HG02763 (cell line): ENCODE results near the gene DCDC2B.
A peak's percentile ranks its signal among the peaks of the same experiment; 100 is the strongest.
"Not testable (repeated sequence)": the region's sequence is repeated elsewhere in the genome, so short reads cannot be mapped to it uniquely, and the experiment has no call there.

Experiments
- ATAC-seq: cut with Tn5 transposase; IDR thresholded peaks from one replicate; pipeline ENCODE4 v1.9.1; 2021; ENCODE audit warnings: mild to moderate bottlenecking, moderate library complexity; ENCODE audit not compliant: unreplicated experiment

The DCDC2B gene

DNA sequence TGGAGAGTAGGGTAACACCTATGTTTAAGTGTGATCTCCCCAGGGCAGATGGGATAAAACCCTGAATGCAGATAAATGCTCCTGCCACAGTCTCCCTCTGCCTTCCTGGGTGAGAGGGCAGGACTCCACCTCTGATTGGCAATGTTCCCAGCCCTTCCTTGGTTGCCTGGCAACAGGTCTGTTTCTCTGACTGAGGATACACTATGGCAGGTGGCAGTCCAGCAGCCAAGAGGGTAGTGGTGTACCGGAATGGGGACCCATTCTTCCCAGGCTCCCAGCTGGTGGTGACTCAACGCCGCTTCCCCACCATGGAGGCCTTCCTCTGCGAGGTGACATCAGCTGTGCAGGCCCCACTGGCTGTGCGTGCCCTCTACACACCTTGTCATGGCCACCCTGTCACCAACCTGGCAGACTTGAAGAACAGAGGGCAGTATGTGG lies at the start of gene DCDC2B:
DCDC2B (plus strand) TSS at position 199 of the 438 bp plus-strand sequence; CDS start at position 204, 5 bp downstream.
- no peak for ATAC-seq

DNA sequence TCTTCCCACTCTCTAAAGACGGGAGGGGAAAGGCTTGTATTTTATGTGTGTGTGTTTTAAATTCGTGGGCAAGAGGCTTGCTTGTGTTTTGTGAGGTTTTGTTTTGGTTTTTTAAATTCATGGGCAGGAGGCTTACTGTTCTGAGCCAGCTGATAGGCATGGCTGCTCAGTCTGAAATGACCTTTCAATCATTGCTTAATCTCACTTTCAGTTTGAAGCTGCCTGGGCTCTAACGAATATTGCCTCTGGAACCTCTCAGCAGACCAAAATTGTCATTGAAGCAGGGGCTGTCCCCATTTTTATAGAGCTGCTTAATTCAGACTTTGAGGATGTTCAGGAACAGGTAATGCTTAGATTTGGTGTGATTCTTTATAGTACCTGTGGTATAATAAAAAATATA lies 49.7 kb upstream of the DCDC2B start:
- ATAC-seq = no peak

DNA sequence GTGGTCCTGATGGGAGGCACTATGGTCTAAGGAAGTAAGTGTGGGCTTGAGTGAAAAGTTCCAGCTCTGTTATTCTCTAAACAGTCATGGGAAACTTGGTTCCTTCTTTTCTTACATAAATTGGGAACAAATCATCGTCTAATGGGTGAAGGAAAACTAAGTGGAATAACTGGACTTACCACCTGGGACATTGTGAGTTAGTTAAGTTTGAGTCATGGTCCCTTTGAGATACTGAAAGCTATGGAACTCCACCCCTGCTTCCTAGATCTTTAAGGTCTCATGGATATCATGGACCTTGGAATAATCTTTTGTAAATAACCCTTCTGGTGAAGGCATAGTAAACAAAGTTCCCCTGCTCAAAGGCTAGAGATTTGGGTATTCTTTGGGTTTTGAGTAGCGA lies 45.5 kb upstream of the DCDC2B start:
- no peak for ATAC-seq

DNA sequence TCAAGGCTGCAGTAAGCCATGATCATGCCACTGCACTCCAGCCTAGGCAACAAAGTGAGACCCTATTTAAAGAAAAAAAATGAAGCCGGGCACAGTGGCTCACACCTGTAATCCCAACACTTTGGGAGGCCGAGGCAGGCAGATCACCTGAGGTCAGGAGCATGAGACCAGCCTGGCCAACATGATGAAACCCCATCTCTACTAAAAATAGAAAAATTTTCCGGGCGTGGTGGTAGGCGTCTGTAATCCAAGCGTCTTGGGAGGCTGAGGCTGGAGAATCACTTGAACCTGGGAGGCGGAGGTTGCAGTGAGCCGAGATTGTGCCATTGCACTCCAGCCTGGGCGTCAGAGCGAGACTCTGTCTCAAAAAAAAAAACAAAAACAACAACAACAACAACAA lies 43.3 kb upstream of the DCDC2B start:
- ATAC-seq = not testable (repeated sequence)

DNA sequence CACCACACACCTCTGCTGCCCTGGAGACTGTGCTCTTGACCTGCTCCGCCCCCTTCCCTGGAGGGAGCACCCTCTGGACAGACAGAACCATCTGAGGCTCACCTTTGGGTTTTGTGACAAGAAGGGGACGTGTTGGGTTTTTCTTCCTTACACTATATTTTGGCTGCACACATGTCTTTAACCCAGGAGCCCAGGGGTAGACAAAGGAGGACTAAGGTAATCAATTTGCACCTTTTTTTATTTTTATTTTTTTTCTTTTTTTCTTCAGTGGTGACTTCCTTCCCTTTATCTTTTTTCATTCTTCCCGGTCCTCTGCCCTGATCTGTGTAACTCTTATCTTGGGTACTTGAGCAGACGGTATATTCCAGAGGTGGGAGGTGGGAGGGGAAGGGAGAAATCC lies 37.9 kb upstream of the DCDC2B start:
- no peak for ATAC-seq

DNA sequence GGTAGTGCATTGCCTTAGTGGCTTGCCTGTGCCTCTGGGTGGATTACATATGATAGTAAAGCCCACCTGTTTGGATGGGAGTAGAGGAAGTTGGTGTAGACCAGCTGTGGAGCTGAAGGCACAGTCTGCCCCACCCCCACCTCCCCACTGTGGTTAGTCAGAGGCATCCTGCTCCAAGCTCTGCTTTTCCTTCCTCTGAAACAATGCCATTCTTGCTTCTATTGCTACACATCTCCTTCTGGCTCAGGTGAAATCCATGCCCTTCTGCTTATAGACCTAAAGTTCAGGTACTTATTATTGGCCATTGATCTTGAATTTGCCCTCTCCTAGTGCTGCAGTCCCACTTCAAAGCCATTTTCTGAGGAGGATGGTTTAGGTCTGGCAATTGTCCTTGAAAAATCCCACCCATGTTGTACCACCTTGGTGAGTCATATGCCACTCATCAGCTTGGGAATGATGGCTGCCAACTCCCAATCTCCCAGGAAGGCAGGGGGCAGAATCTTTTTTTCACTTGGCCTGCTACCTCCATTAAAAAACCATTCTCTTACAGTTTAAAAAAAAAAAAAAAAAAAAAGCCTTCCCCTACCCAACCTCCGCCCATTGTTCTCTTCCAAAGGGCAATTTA lies 36.2 kb upstream of the DCDC2B start:
- ATAC-seq = no peak

DNA sequence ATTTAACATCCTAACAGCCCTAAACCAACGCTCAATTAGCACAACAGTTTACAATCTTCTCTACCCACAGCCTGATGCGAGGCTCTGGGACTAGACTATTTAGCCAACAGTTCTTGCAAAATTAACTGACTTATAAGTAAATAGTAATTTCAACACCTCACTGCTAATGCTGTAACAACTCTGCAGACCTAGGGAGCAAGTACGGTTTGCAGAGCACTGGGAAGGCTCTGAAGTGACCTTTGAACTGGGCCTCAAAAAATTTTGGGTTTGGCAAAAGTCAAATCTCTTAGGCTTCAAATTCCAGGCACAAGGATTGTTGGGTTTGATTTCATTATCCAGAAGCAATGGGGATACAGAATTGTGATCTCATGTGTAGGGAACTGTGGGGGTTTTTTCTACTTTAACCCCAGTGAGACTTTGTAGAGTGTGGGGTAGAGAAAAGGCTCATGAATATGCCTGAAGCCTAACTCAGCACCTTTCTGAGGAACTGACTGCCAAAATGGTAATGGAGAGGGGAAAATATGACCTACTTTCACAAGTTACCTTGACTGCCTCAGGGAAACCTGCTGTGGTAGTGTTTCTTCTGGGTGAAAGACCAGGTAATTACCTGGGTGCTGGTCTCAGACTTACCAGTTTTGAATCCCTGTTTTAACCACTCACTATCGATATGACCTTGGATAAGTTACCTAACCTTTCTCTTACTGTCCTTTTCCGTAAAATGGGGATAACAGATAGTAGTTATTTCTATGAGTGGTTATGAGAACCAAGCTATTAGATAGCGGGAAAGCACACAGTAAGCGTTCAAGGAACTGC lies 30.3 kb upstream of the DCDC2B start:
- ATAC-seq = no peak

DNA sequence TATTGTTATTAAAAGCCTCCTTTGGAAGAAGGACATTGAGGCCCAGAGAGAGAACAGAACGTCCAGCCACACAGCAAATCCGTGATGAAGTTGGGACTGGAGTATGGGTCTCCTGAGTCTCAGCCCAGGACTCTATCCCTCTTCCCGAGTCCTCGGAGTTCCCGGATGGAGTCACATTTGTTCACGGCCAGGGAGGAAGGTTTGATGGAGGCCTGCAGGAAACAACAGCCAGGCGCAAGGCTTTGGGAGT lies 29.8 kb upstream of the DCDC2B start:
- no peak for ATAC-seq

DNA sequence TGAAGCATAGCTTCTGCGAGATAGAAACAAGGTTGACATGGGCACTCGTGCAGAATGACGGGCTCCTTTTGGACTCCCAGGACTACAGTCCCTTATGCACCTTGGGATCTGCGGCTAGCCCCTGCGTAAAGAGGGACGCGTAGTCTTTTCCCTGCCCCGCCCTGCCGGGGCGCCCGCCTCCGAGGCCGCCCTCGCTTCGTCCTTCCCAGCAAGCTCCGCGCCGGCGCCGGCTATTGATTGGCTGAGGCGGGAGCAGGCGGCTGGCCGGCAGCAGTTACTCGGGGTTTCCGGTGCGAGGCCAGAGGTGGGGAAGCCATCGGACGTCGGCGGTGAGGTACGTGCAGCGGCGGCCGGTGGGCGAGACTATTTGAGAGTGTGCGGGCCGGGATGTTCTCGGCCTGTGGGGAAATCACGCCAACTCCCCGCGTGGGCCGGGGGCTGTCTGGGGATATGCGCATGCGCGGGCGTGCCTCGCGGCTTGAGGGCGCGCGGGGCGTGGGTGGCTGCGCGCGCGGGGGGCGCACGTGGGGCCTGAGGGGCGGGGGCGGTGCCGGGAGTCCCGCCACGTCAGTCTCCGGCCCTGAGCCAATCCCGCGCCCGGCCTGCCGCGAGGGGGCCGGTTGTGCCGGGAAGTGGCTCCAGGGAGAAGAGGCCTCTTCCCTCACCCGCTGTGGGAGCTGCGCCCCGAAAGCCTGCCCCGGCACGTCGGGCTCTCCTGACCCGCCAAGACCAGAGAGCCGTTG lies 29.3 kb upstream of the DCDC2B start, which contains the start of gene TXLNA:
TXLNA (plus strand) TSS at position 233 of the 743 bp plus-strand sequence. CDS start 671 bp downstream, outside the sequence.
- ATAC-seq = peak; percentile 75

DNA sequence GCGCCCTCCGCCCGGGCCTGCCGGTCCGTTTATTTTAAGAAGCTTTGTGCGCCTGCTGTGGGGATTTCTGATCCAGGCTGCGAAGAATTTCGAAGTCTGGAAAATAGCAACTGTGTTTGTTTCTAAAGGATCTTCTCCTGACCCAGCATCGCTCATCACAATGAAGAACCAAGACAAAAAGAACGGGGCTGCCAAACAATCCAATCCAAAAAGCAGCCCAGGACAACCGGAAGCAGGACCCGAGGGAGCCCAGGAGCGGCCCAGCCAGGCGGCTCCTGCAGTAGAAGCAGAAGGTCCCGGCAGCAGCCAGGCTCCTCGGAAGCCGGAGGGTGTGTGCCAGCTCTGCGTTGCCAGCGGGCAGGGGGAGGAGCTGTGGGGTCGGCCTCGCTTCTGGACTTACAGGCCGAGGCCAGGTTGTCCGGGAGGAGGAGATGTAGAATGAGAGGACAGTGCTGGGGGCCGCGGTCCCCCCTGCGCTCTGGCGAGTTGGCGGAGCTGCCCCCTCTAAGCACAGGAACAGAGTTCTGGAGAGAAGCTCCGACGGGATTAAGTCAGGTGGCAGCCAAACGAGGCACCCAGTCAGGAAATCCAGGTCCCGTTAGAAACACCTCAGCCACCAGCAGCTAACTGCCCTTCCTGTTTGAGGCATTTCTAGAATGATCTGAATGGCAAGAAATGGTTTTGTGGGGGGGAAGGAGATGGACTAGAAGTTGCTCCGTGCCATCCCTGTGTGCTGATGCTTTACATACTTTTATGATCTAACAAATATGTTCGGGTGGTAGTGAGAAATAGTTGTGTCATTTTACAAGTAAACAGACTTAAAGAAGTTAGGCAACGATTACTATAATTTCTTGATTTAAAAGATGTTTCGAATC lies 28.5 kb upstream of the DCDC2B start:
- ATAC-seq = no peak

DNA sequence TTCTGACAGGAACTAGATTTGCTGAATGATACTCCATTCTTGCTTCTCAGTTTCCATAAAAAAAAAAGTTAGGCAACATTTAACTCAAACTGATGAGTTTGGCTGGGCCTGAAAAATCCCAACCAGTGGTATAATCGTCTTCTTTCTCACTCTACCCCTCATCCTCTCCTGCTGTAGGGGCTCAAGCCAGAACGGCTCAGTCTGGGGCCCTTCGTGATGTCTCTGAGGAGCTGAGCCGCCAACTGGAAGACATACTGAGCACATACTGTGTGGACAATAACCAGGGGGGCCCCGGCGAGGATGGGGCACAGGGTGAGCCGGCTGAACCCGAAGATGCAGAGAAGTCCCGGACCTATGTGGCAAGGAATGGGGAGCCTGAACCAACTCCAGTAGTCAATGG lies 27.8 kb upstream of the DCDC2B start:
- ATAC-seq = no peak

DNA sequence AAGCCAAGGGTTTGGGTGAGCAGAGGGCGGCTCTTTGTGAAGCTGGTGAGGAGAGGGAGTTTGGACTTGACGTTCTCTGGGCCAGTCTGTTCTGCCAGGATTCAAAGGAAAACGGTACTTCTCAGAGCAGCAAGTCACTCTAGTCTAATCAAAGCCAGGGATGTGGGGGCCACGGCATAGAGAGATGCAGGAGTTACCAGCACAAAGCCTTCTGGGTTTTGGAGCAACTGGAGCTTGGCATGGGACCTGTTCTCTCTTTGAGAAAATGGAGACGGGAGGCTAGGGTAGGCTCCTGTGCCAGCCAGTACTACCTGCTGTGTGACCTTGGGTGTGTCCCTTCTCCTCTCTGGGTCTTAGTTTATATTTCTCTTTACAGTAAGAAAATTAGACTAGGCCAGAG lies 27.3 kb upstream of the DCDC2B start:
- no peak for ATAC-seq

DNA sequence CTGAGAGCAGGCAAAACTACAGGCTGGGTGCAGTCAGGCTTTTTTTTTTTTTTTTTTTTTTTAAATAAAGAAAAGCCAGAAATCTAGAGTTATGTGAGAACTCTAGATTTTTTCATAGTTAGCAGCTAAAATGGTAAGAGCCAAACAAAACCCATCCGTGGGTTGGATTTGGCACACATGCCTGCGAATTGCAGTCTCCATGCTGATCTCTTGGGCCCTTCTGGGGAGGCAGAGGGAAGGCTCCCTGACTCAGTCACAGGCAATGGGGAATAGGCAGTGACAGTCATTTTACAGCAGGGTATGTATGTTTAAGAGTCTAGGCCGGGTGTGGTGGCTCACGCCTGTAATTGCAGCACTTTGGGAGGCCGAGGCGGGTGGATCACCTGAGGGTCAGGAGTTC lies 26.8 kb upstream of the DCDC2B start:
- ATAC-seq = no peak

DNA sequence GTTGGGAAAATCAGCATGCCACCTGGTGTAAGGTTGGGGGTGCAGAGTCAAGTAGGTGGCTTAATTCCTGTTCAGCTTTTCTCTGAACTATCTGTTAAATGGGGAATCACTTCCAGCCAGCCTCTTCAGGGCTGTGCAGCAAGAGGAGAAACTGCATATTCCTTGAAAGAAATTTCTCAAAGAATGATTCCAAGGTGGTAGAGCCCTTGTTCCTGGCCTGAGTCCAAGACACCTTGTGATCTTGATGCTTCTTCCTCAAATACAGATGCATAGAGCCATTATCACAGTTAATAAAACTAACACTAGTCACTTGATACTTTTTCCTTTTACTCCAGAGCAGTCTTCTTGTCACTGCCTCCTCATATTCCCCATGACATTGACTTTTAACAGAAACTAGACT lies 24.2 kb upstream of the DCDC2B start:
- ATAC-seq = no peak

DNA sequence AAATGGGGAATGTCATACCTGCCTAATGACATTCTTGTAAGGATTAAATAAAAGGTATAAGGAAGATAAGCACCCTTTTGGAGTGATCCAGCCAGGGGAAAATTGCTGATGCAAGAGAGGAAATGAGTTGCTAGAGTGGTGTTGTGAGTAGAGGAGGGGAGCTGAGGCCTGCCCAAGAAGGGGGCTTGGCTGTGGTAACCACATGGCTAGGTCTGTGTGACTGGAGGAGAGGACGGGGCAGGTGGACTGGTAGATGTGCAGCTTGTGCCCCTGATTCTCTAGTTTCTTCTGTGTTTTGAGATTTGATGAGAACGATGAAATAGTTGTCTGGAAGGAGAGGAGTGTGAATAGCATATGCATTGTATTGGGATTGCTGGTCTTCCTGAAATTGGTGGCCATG lies 22.8 kb upstream of the DCDC2B start:
- ATAC-seq = no peak

DNA sequence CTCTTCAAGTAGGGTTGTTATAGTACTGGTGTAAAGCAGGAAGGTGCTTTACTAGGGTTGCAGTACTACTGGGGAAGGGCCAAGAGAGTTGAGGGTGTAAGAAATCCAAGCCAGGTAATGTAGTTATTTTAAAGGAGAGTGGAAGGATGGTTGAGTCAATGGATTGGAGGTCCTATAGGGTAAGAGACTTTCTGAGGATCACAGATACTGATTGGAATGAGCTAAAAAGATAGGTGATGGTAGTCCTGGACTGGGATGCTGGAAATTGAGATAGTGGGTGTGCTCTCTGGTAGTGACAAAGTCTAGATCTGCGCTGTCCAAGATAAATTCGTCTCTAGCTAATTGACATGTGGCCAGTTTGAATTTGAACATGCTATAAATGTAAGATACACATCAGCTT lies 22.4 kb upstream of the DCDC2B start:
- ATAC-seq = no peak

DNA sequence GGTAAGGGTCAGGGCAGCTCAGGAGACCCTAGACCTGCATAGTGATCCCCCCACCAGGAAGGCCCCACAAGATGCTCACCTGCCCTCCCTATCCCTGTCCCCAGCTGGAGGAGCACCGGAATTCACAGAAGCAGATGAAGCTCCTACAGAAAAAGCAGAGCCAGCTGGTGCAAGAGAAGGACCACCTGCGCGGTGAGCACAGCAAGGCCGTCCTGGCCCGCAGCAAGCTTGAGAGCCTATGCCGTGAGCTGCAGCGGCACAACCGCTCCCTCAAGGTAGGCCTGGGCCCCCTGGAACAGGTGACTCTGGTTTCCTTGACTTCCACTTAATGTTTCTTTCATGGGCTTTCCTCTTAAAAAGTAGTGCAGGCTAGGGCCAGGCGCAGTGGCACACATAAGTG lies 21.0 kb upstream of the DCDC2B start:
- ATAC-seq = no peak

DNA sequence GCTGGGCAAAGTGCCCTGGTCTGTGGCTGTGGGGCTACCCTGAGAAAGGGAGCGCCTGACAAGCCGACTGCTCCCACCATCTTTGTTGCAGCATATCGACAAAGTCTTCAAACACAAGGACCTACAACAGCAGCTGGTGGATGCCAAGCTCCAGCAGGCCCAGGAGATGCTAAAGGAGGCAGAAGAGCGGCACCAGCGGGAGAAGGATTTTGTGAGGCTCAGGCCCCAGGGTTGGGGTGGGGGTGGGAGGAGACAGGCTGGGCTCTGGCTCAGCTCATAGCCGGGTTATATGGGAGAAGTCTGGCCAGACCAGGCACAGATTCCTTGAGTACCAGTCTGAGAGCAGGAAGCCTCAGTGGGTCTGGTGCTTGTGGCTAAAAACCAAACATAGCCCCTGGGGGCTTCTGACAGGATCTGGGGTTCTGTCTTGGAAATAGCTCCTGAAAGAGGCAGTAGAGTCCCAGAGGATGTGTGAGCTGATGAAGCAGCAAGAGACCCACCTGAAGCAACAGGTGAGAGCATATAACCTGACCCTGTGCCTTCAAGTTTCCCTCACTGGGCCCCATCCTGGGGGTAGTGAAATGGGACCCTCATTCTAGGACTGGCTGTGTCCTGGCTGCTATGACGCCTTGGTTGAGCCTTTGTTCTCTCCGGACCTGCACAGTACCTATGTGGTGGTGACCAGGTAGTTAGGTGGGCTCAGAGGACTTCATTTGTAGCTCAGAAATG lies 16.5 kb upstream of the DCDC2B start:
- no peak for ATAC-seq

DNA sequence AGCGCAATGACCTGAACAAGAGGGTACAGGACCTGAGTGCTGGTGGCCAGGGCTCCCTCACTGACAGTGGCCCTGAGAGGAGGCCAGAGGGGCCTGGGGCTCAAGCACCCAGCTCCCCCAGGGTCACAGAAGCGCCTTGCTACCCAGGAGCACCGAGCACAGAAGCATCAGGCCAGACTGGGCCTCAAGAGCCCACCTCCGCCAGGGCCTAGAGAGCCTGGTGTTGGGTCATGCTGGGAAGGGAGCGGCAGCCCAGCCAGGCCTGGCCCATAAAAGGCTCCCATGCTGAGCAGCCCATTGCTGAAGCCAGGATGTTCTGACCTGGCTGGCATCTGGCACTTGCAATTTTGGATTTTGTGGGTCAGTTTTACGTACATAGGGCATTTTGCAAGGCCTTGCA lies 13.9 kb upstream of the DCDC2B start:
- ATAC-seq = no peak

DNA sequence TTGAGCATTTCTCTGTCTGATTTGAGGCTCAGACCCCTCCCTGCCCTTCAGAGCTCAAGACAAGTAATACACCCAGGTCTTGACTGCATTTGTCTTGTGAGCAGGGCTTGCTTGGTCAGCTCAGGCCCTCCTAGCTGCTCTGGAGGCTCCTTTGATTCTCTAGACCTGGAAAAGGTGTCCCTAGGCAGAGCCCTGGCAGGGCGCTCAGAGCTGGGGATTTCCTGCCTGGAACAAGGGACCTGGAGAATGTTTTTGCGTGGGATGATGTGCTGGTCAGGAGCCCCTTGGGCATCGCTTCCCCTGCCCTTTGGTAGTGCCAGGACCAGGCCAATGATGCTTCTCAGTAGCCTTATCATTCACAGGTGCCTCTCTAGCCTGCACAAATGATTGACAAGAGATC lies 13.4 kb upstream of the DCDC2B start:
- ATAC-seq = no peak
